ENCODE data around the gene TEX53.

Gene TEX53

DNA sequence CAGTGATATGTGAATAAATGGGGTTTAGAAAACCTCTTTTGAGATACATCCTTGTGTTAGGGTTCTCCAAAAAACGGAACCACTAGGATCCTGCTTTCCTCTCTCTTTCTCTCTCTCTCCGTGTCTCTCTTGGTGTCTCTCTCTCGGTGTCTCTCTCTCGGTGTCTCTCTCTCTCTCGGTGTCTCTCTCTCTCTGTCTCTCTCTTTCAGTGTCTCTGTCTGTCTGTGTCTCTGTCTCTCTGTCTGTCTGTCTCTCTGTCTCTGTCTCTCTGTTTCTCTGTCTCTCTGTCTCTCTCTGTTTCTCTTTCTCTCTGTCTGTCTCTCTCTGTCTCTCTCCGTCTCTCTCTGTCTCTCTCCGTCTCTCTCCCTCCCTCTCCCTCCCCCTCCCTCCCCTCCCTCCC lies 32.2 kb upstream of the TEX53 start:
- H3K4me3 ChIP-seq (ENCODE audit: low read length in 2 of 2): no peak overlapping the region
- H2AFZ ChIP-seq (ENCODE audit: low read length): no peak overlapping the region
- DNase-seq (ENCODE audit: low spot score): no peak
- no peak overlapping the region for H3K9ac ChIP-seq (ENCODE audit: low read depth, low read length, poor library complexity)
- no peaks in the 10 kb centered on the region for H3K79me1 ChIP-seq (ENCODE audit: low read depth, low read length)
- no peak overlapping the region for H4K8ac ChIP-seq (ENCODE audit: low read depth, low read length)
- H2AK5ac ChIP-seq (ENCODE audit: low read depth, low read length): no peak overlapping the region
- no peaks in the 10 kb centered on the region for H3K36me3 ChIP-seq (replicated peaks in 1 of 2; ENCODE audit: control insufficient read depth in 2 of 2, insufficient read depth in 2 of 2, low read length in 2 of 2)
- H3K27me3 ChIP-seq (ENCODE audit: control insufficient read depth in 3 of 3, insufficient read depth in 3 of 3, low read depth in 1 of 3, low read length in 3 of 3): peaks cover 0 to 3% (median 0%) of the 10 kb centered on the region in 3 experiments
- H3K23ac ChIP-seq (ENCODE audit: low read depth, low read length, poor library complexity): no peak overlapping the region
- no peak overlapping the region for H2BK15ac ChIP-seq (ENCODE audit: low read length)
- H3K9me3 ChIP-seq (replicated peaks in 1 of 2; ENCODE audit: control insufficient read depth in 2 of 2, insufficient read depth in 1 of 2, low read depth in 1 of 2, low read length in 2 of 2): no peaks in the 10 kb centered on the region
- H3K4me2 ChIP-seq (ENCODE audit: insufficient read depth, low read length, poor library complexity, severe bottlenecking): no peak overlapping the region
- WGBS, 2 donors (ENCODE audit: extremely low coverage in 2 of 2, insufficient read length in 2 of 2, insufficient replicate concordance in 1 of 2): no CpG with 5 or more reads among the region's 7 CpGs
- H2BK5ac ChIP-seq (ENCODE audit: low read length): no peak overlapping the region
- no peak overlapping the region for H2BK120ac ChIP-seq (ENCODE audit: low read depth, low read length)
- H2BK12ac ChIP-seq (ENCODE audit: low read length): no peak overlapping the region
- H3K4ac ChIP-seq (ENCODE audit: low read length): no peak overlapping the region
- H3K27ac ChIP-seq (replicated peaks; ENCODE audit: low read length): no peak overlapping the region
- no peak overlapping the region for H3K14ac ChIP-seq (ENCODE audit: low read length)
- no peak overlapping the region for H3K18ac ChIP-seq (ENCODE audit: low read length)
- no peak overlapping the region for H4K91ac ChIP-seq (ENCODE audit: low read depth, low read length, poor library complexity)
- peaks cover 0 to 2% of the 10 kb centered on the region in 2 donors for H3K4me1 ChIP-seq (ENCODE audit: control insufficient read depth in 2 of 2, insufficient read depth in 1 of 2, low read depth in 1 of 2, low read length in 2 of 2)

DNA sequence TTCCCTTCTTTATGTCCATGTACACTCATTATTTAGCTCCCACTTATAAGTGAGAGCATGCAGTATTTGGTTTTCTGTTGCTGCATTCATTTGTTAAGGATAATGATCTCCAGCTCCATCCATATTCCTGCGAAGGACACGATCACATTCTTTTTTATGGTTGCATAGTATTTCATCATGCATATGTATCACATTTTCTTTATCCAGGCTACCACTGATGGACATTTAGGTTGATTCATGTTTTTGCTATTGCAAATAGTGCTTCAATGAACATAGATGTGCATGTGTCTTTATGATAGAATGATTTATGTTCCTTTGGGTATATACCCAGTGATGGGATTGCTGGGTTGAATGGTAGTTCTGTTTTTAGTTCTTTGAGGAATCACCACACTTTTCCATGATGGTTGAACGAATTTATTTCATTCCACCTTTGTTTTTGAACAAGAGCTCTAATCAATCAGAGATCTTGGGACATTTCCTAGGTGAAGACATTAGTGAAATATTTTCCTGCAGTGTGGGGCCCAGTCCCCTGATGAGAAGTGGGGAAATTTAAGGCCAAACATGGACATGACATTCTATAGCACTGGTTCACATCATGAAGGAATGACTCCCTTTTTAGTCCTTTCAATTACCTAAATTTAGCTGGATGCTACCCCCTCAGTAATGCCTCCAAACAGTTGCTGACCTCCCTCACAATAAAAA lies 31.5 kb upstream of the TEX53 start:
- Histone ChIP-seq H3K9me3 (replicated peaks in 1 of 2; ENCODE audit: control insufficient read depth in 2 of 2, insufficient read depth in 1 of 2, low read depth in 1 of 2, low read length in 2 of 2) (no peaks in the 10 kb centered on the region), H2BK15ac (ENCODE audit: low read length) (no peak overlapping the region), H2AFZ (ENCODE audit: low read length) (no peak overlapping the region), H2AK5ac (ENCODE audit: low read depth, low read length) (no peak overlapping the region), H3K4me1 (ENCODE audit: control insufficient read depth in 2 of 2, insufficient read depth in 1 of 2, low read depth in 1 of 2, low read length in 2 of 2) (peaks cover 0 to 2% of the 10 kb centered on the region in 2 donors), H3K79me1 (ENCODE audit: low read depth, low read length) (no peaks in the 10 kb centered on the region), H3K9ac (ENCODE audit: low read depth, low read length, poor library complexity) (no peak overlapping the region), H3K27ac (replicated peaks; ENCODE audit: low read length) (no peak overlapping the region), H2BK5ac (ENCODE audit: low read length) (no peak overlapping the region), H2BK120ac (ENCODE audit: low read depth, low read length) (no peak overlapping the region), H3K4me2 (ENCODE audit: insufficient read depth, low read length, poor library complexity, severe bottlenecking) (no peak overlapping the region), H2BK12ac (ENCODE audit: low read length) (no peak overlapping the region), H3K18ac (ENCODE audit: low read length) (no peak overlapping the region), H3K4ac (ENCODE audit: low read length) (no peak overlapping the region), H4K8ac (ENCODE audit: low read depth, low read length) (no peak overlapping the region), H3K14ac (ENCODE audit: low read length) (no peak overlapping the region), H4K91ac (ENCODE audit: low read depth, low read length, poor library complexity) (no peak overlapping the region), H3K36me3 (replicated peaks in 1 of 2; ENCODE audit: control insufficient read depth in 2 of 2, insufficient read depth in 2 of 2, low read length in 2 of 2) (no peaks in the 10 kb centered on the region), H3K27me3 (ENCODE audit: control insufficient read depth in 3 of 3, insufficient read depth in 3 of 3, low read depth in 1 of 3, low read length in 3 of 3) (peaks cover 0 to 3% (median 0%) of the 10 kb centered on the region in 3 experiments), H3K4me3 (ENCODE audit: low read length in 2 of 2) (no peak overlapping the region), H3K23ac (ENCODE audit: low read depth, low read length, poor library complexity) (no peak overlapping the region)
- no peak for DNase-seq (ENCODE audit: low spot score)
- WGBS, 2 donors (ENCODE audit: extremely low coverage in 2 of 2, insufficient read length in 2 of 2, insufficient replicate concordance in 1 of 2): no CpG with 5 or more reads among the region's 3 CpGs

DNA sequence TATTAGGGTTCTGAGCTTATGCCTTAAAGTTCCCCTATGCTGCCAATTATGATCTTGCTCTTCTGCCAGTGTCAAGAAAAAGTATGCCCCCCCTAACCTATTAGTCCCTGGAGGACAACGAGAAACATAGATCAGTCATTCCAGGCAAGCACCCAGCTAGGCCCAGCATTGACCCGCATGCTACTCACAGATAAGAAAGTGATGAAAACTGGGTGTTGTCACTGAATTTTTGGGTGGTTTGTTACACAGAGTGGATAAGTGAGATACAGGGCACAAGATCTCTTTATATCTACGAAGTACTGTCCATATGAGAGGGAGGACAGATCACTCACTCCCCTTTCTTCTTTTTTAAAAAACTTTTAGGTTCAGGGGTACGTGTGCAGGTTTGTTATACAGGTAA lies 30.8 kb upstream of the TEX53 start:
- H4K91ac ChIP-seq (ENCODE audit: low read depth, low read length, poor library complexity): no peak overlapping the region
- H2BK5ac ChIP-seq (ENCODE audit: low read length): no peak overlapping the region
- H3K9me3 ChIP-seq (replicated peaks in 1 of 2; ENCODE audit: control insufficient read depth in 2 of 2, insufficient read depth in 1 of 2, low read depth in 1 of 2, low read length in 2 of 2): no peaks in the 10 kb centered on the region
- no peak overlapping the region for H3K4me2 ChIP-seq (ENCODE audit: insufficient read depth, low read length, poor library complexity, severe bottlenecking)
- H3K23ac ChIP-seq (ENCODE audit: low read depth, low read length, poor library complexity): no peak overlapping the region
- H2BK15ac ChIP-seq (ENCODE audit: low read length): no peak overlapping the region
- no peaks in the 10 kb centered on the region for H3K36me3 ChIP-seq (replicated peaks in 1 of 2; ENCODE audit: control insufficient read depth in 2 of 2, insufficient read depth in 2 of 2, low read length in 2 of 2)
- no peak overlapping the region for H2AFZ ChIP-seq (ENCODE audit: low read length)
- no peak overlapping the region for H3K4me3 ChIP-seq (ENCODE audit: low read length in 2 of 2)
- no peak overlapping the region for H3K14ac ChIP-seq (ENCODE audit: low read length)
- H3K27ac ChIP-seq (replicated peaks; ENCODE audit: low read length): no peak overlapping the region
- no peaks in the 10 kb centered on the region for H3K79me1 ChIP-seq (ENCODE audit: low read depth, low read length)
- H3K27me3 ChIP-seq (ENCODE audit: control insufficient read depth in 3 of 3, insufficient read depth in 3 of 3, low read depth in 1 of 3, low read length in 3 of 3): peaks cover 0 to 3% (median 0%) of the 10 kb centered on the region in 3 experiments
- WGBS, 2 donors (ENCODE audit: extremely low coverage in 2 of 2, insufficient read length in 2 of 2, insufficient replicate concordance in 1 of 2): no CpG with 5 or more reads among the region's 4 CpGs
- H3K4me1 ChIP-seq (ENCODE audit: control insufficient read depth in 2 of 2, insufficient read depth in 1 of 2, low read depth in 1 of 2, low read length in 2 of 2): peaks cover 0 to 2% of the 10 kb centered on the region in 2 donors
- H3K18ac ChIP-seq (ENCODE audit: low read length): no peak overlapping the region
- no peak overlapping the region for H2BK120ac ChIP-seq (ENCODE audit: low read depth, low read length)
- DNase-seq (ENCODE audit: low spot score): no peak
- H2AK5ac ChIP-seq (ENCODE audit: low read depth, low read length): no peak overlapping the region
- H3K4ac ChIP-seq (ENCODE audit: low read length): no peak overlapping the region
- no peak overlapping the region for H3K9ac ChIP-seq (ENCODE audit: low read depth, low read length, poor library complexity)
- no peak overlapping the region for H2BK12ac ChIP-seq (ENCODE audit: low read length)
- H4K8ac ChIP-seq (ENCODE audit: low read depth, low read length): no peak overlapping the region

DNA sequence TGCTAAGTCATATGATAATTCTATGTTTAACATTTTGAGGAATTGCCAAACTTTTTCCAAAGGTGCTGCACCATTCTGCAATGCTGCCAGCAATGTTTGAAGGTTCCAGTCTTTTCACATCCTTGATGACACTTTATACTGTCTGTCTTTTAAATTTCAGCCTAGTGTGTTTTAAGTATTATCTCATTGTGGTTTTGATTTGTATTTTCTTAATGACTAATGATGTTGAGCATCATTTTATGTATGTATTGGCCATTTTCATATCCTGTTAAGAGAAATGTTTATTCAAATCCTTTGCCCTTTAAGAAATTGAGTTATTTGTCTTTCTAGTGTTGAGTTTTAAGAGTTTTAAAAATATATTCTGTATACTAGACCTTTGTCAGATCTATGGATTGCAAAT lies 29.4 kb upstream of the TEX53 start:
- Histone ChIP-seq H2BK15ac (ENCODE audit: low read length) (no peak overlapping the region), H2AFZ (ENCODE audit: low read length) (no peak overlapping the region), H3K23ac (ENCODE audit: low read depth, low read length, poor library complexity) (no peak overlapping the region), H2AK5ac (ENCODE audit: low read depth, low read length) (no peak overlapping the region), H3K9ac (ENCODE audit: low read depth, low read length, poor library complexity) (no peak overlapping the region), H4K8ac (ENCODE audit: low read depth, low read length) (no peak overlapping the region), H4K91ac (ENCODE audit: low read depth, low read length, poor library complexity) (no peak overlapping the region), H3K4ac (ENCODE audit: low read length) (no peak overlapping the region), H3K4me1 (ENCODE audit: control insufficient read depth in 2 of 2, insufficient read depth in 1 of 2, low read depth in 1 of 2, low read length in 2 of 2) (peaks cover 0 to 2% of the 10 kb centered on the region in 2 donors), H3K27ac (replicated peaks; ENCODE audit: low read length) (no peak overlapping the region), H2BK5ac (ENCODE audit: low read length) (no peak overlapping the region), H3K27me3 (ENCODE audit: control insufficient read depth in 3 of 3, insufficient read depth in 3 of 3, low read depth in 1 of 3, low read length in 3 of 3) (peaks cover 0 to 3% (median 0%) of the 10 kb centered on the region in 3 experiments), H3K79me1 (ENCODE audit: low read depth, low read length) (no peaks in the 10 kb centered on the region), H3K18ac (ENCODE audit: low read length) (no peak overlapping the region), H3K4me2 (ENCODE audit: insufficient read depth, low read length, poor library complexity, severe bottlenecking) (no peak overlapping the region), H3K14ac (ENCODE audit: low read length) (no peak overlapping the region), H2BK12ac (ENCODE audit: low read length) (no peak overlapping the region), H3K36me3 (replicated peaks in 1 of 2; ENCODE audit: control insufficient read depth in 2 of 2, insufficient read depth in 2 of 2, low read length in 2 of 2) (no peaks in the 10 kb centered on the region), H2BK120ac (ENCODE audit: low read depth, low read length) (no peak overlapping the region), H3K9me3 (replicated peaks in 1 of 2; ENCODE audit: control insufficient read depth in 2 of 2, insufficient read depth in 1 of 2, low read depth in 1 of 2, low read length in 2 of 2) (no peaks in the 10 kb centered on the region), H3K4me3 (ENCODE audit: low read length in 2 of 2) (no peak overlapping the region)
- DNase-seq (ENCODE audit: low spot score): no peak
